ENCODE measurements around the gene LILRB5.
"Not testable (repeated sequence)": the region's sequence is repeated elsewhere in the genome, so short reads cannot be mapped to it uniquely, and the experiment has no call there.

- TF ChIP-seq CTCF (IDR thresholded peaks at IDR 0.05); EZH2 (IDR thresholded peaks at IDR 0.05; ENCODE audit: borderline replicate concordance, insufficient read depth, low read depth, low read length, poor library complexity, severe bottlenecking): not testable (repeated sequence)
Observed at GRCh38 chr19:54243809-54244208, 13.3 kb downstream of the LILRB5 start.

All from B cell (primary cell).